K562 (cell line): ENCODE data around the gene TCP11. TPM values are rescaled to one million over a fixed set of nuclear protein-coding genes. Genes with fewer than 3 reads are reported as not detected.

Experiments used
- ATAC-seq: fragments of 200-7000 bp; cut with Tn5 transposase; 3 replicates; pipeline ENCODE4 v1.9.1; 2020; ENCODE audit warnings: moderate library complexity
- BruUV-seq: library from RNA; stranded (reverse); fragments of 400-500 nt; replicated peaks from 2 replicates; lab custom pipeline; 2021; lab: Mats Ljungman, UMichigan
- CTCF ChIA-PET: fragments of 300-600 bp; formaldehyde crosslinking; extraction: SDS; loops from one replicate; lab custom pipeline; 2021; ENCODE audit warnings: low intra/inter-chr PET ratio; lab: Yijun Ruan, JAX
- POLR2A ChIA-PET: fragments of 300-600, 350-650 bp; sonication (Branson Sonifier 250); formaldehyde crosslinking; extraction: SDS; loops from one replicate; lab custom pipeline; 2021; ENCODE audit warnings: antibody characterized with exemption, inconsistent platforms; lab: Yijun Ruan, JAX
- DNase-seq, 4 experiments: peaks; one replicate each; pipeline versions ENCODE4 v3.0.0 to v3.0.0-alpha.2; 2011 to 2018; ENCODE audit warnings: low spot score in 3 of 4, mixed read lengths in 3 of 4; ENCODE audit errors: extremely low read depth in 1 of 4
- FAIRE-seq: peaks from 2 replicates; lab custom pipeline; 2011; peaks lifted over from hg19 to GRCh38; lab: Jason Lieb, UNC
- H2AFZ ChIP-seq: 2 replicates; pipeline ENCODE4 v1.6.0; 2011; ENCODE audit warnings: low read depth, low read length, control low read depth, inconsistent platforms
- H3K27ac ChIP-seq: fragments of 200-600 bp; 3 replicates; pipeline ENCODE4 v1.8.0; 2011; ENCODE audit warnings: low read depth, mild to moderate bottlenecking, control low read depth, inconsistent platforms, low read length, moderate library complexity, mixed read lengths; ENCODE audit errors: extremely low read depth
- H3K27me3 ChIP-seq, 2 experiments: fragments of 300-600 bp in 1 of 2; 2 replicates in 1 of 2; 3 replicates in 1 of 2; pipeline versions ENCODE4 v1.6.0 to v1.8.0; 2011; ENCODE audit warnings: inconsistent platforms in 2 of 2, low read length in 2 of 2, mild to moderate bottlenecking in 1 of 2, mixed read lengths in 1 of 2, moderate library complexity in 1 of 2; ENCODE audit not compliant: control insufficient read depth in 2 of 2, insufficient read depth in 2 of 2
- H3K36me3 ChIP-seq: fragments of 300-600 bp; 3 replicates; pipeline ENCODE4 v1.8.0; 2011; ENCODE audit warnings: mild to moderate bottlenecking, low read length, inconsistent platforms; ENCODE audit not compliant: control insufficient read depth, insufficient read depth
- H3K4me1 ChIP-seq, 2 experiments: fragments of 200-600 bp in 1 of 2; replicated peaks in 1 of 2; 2 replicates in 1 of 2; 3 replicates in 1 of 2; pipeline versions ENCODE4 v1.5.1 to v1.8.0; 2011; ENCODE audit warnings: inconsistent platforms in 2 of 2, low read length in 2 of 2, mild to moderate bottlenecking in 1 of 2, mixed read lengths in 1 of 2, moderate library complexity in 1 of 2; ENCODE audit not compliant: control insufficient read depth in 2 of 2, insufficient read depth in 2 of 2
- H3K4me2 ChIP-seq: 2 replicates; pipeline ENCODE4 v1.6.1; 2011; ENCODE audit warnings: low read length, control low read depth, inconsistent platforms, mixed read lengths; ENCODE audit not compliant: insufficient read depth
- H3K4me3 ChIP-seq: fragments of 200-600 bp; sonication (generic), shearing (Covaris generic); 2 replicates; pipeline ENCODE4 v1.5.1; 2016; ENCODE audit warnings: control low read depth, inconsistent platforms
- H3K79me2 ChIP-seq: fragments of 200-600 bp; 3 replicates; pipeline ENCODE4 v1.8.0; 2011; ENCODE audit warnings: low read length, inconsistent platforms; ENCODE audit not compliant: control insufficient read depth, insufficient read depth
- H3K9ac ChIP-seq, 2 experiments: 2 replicates each; pipeline versions ENCODE4 v1.6.0 to v1.6.1; 2011; ENCODE audit warnings: low read depth in 2 of 2, low read length in 2 of 2, control low read depth in 1 of 2, inconsistent platforms in 1 of 2, mild to moderate bottlenecking in 1 of 2, mixed read lengths in 1 of 2; ENCODE audit not compliant: insufficient read depth in 1 of 2
- H3K9me1 ChIP-seq: one replicate; pipeline ENCODE4 v1.6.0; 2011; ENCODE audit warnings: inconsistent platforms, mild to moderate bottlenecking, low read length, moderate library complexity; ENCODE audit not compliant: control insufficient read depth, insufficient read depth
- H3K9me3 ChIP-seq: replicated peaks from 2 replicates; pipeline ENCODE4 v1.5.1; 2011; ENCODE audit warnings: low read depth, low read length, inconsistent platforms; ENCODE audit not compliant: control insufficient read depth, insufficient read depth
- H4K20me1 ChIP-seq: replicated peaks from 2 replicates; pipeline ENCODE4 v1.6.1; 2011; ENCODE audit warnings: low read length, inconsistent platforms, mixed read lengths; ENCODE audit not compliant: control insufficient read depth, insufficient read depth
- BRCA1 ChIP-seq, 2 experiments: fragments of 450-650 bp in 1 of 2; sonication (generic) in 1 of 2; formaldehyde crosslinking in 1 of 2; IDR thresholded peaks; 2 replicates each; pipeline versions ENCODE4 v1.5.0 to v1.6.1; 2017 to 2020; ENCODE audit warnings: mild to moderate bottlenecking in 1 of 2, missing genetic modification reagents in 1 of 2
- E2F3 ChIP-seq: fragments of 250-450 bp; sonication (Bioruptor Pico); IDR thresholded peaks from 2 replicates; pipeline ENCODE4 v1.4.0; 2020; ENCODE audit warnings: mild to moderate bottlenecking
- KAT2B ChIP-seq: IDR thresholded peaks from one replicate; pipeline ENCODE4 v1.6.1; 2012; ENCODE audit warnings: low read depth, mild to moderate bottlenecking, control low read depth, inconsistent platforms, low read length, moderate library complexity
- MAFF ChIP-seq: IDR thresholded peaks from 2 replicates; pipeline ENCODE4 v1.6.1; 2012; ENCODE audit warnings: low read length, improper control_type of control experiment
- MBD2 ChIP-seq: sonication (generic); IDR thresholded peaks from 2 replicates; pipeline ENCODE4 v1.6.1; 2016; ENCODE audit warnings: low read depth, borderline replicate concordance
- NFE2 ChIP-seq: IDR thresholded peaks from 2 replicates; pipeline ENCODE4 v1.6.1; 2014; ENCODE audit warnings: antibody characterized with exemption, low read depth
- NFXL1 ChIP-seq: fragments of 450-650 bp; formaldehyde crosslinking; IDR thresholded peaks from 2 replicates; pipeline ENCODE4 v1.4.0; 2021; ENCODE audit warnings: mild to moderate bottlenecking
- STAT5B ChIP-seq: fragments of 250-450 bp; sonication (Bioruptor Pico); IDR thresholded peaks from 2 replicates; pipeline ENCODE4 v1.8.0; 2021; ENCODE audit warnings: mild to moderate bottlenecking, inconsistent platforms
- ZNF561 ChIP-seq: fragments of 450-650 bp; formaldehyde crosslinking; conservative IDR thresholded peaks from 2 replicates; pipeline ENCODE4 v1.4.0; 2020; ENCODE audit warnings: mild to moderate bottlenecking, moderate library complexity
- WGBS: fragments of 100-300 bp; shearing (Covaris generic); methylation state at CpG from one replicate; pipeline ENCODE4 v1.1.6; 2016; ENCODE audit warnings: low coverage, mixed read lengths; ENCODE audit not compliant: insufficient coverage; ENCODE audit errors: missing lambda C conversion rate; 5-methylcytosine and 5-hydroxymethylcytosine counted together
- in situ Hi-C: fragments of 300-500 bp; cut with MboI; formaldehyde crosslinking; loops from 4 replicates; pipeline ENCODE4 v1.15.0; 2018; ENCODE audit warnings: inconsistent platforms, mixed read lengths
- intact Hi-C: fragments of 100-400 bp; cut with micrococcal nuclease; formaldehyde crosslinking; loops from 2 replicates; pipeline ENCODE4 v1.14.2; 2022
- polyA plus RNA-seq, 8 experiments: library from polyadenylated mRNA; depleted of rRNA in 4 of 8; stranded (reverse) in 5 of 8; unstranded in 3 of 8; fragments of >200 nt; fragmentation: Nextera tagmentation in 2 of 8; fragmentation: Illumina TruSeq in 1 of 8; extraction: Ambion mirVana in 2 of 8; extraction: Trizol in 1 of 8; gene quantifications; 2 replicates each; pipeline versions ENCODE4 v1.2.1 to v1.2.3, GENCODE V29; 2011 to 2014; ENCODE audit warnings: inconsistent platforms in 1 of 8, missing spikeins in 1 of 8
- total RNA-seq, 7 experiments: library from RNA; depleted of rRNA in 6 of 7; stranded (reverse); fragments of >200 nt in 6 of 7; fragmentation: Illumina TruSeq in 2 of 7; extraction: Trizol in 2 of 7; gene quantifications; 2 replicates each; pipeline versions ENCODE4 v1.2.1 to v1.2.3, GENCODE V29; 2011 to 2021; ENCODE audit warnings: low replicate concordance in 1 of 7
- TF ChIP-seq, protein P1 (sequence below): fragments of 450-650 bp; IDR thresholded peaks from 2 replicates; pipeline ENCODE4 v1.6.1; 2018; ENCODE audit warnings: mild to moderate bottlenecking, low read depth; ENCODE audit not compliant: partially characterized antibody
- TF ChIP-seq, protein P2 (sequence below), 2 experiments: fragments of 250-450 bp in 1 of 2; fragments of 450-650 bp in 1 of 2; sonication (Bioruptor Pico) in 1 of 2; IDR thresholded peaks; 2 replicates each; pipeline versions ENCODE4 v1.6.1 to v1.8.0; 2016 to 2021; ENCODE audit warnings: mild to moderate bottlenecking in 2 of 2, moderate library complexity in 2 of 2, missing compliant biosample characterization in 1 of 2, missing genetic modification characterization in 1 of 2
- TF ChIP-seq, protein P3 (sequence below): fragments of 250-450 bp; sonication (Bioruptor Pico); IDR thresholded peaks from 2 replicates; pipeline ENCODE4 v1.8.0; 2022; ENCODE audit warnings: moderate library complexity, mild to moderate bottlenecking, inconsistent platforms
- TF ChIP-seq, protein P4 (sequence below): sonication (generic); formaldehyde crosslinking; IDR thresholded peaks from 2 replicates; pipeline ENCODE4 v1.8.0; 2023; ENCODE audit warnings: missing genetic modification reagents, mild to moderate bottlenecking, borderline replicate concordance

TCP11 gene
- total and polyA plus RNA-seq, 9 of the 15 experiments (the other 6 are each of a cell fraction or from before 2014, with no cell fraction given), result not detected

DNA sequence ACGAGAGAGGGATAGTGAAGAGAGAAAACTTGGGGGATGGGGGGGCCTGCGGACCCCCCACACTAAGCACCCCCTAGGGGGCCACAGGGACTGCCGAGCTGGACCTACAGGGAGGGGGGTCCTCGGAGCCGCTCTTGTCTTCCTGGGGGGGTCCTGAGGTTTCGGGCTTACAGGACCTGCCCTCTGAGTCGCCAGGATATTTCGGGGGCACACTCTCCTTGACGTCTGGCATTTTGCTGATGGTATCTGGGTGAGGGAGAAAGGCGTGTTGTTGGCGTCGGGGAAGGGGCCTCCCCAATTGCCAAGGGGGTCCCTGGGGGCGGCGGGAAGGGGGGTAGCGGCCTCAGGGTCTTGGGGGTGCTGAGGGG, 516 bp downstream of the TCP11 start:
- Histone ChIP-seq H3K27ac (no peak overlapping the region), H3K27me3 (peaks cover 8 to 9% of the 10 kb centered on the region in 2 experiments), H4K20me1 (no peaks in the 10 kb centered on the region), H3K4me3 (no peak overlapping the region), H3K9me3 (no peaks in the 10 kb centered on the region), H2AFZ (no peak overlapping the region), H3K4me1 (peaks cover 0 to 13% of the 10 kb centered on the region in 2 experiments; a peak in 2 of 5 replicates), H3K4me2 (no peak overlapping the region), H3K9ac (0 out of 4 replicates have a peak overlapping the region, but pooled peaks of 1 of the 2 experiments have one; percentile 31), H3K36me3 (no peaks in the 10 kb centered on the region), H3K79me2 (no peaks in the 10 kb centered on the region), H3K9me1 (no peaks in the 10 kb centered on the region)
- BruUV-seq, result no TSS peak
- ChIA-PET CTCF (interaction anchor here (1.3 to 3.7 kb wide), 5 partner anchors 101 to 892 kb away, joined by 4 to 17 read pairs (median 7); partner anchors contain the start of gene SMIM29), POLR2A (interaction anchor here (0.6 to 1.2 kb wide), 3 partner anchors 9 to 1026 kb away, joined by 3 read pairs; no protein-coding TSS in a partner anchor)
- ATAC-seq (no peak), DNase-seq (no peak), FAIRE-seq (no peak)
- in situ Hi-C loops, result loop anchor here (25.0 kb wide), 1 partner anchor 678 kb away; the partner anchor contains the start of gene PACSIN1
- intact Hi-C loops, result loop anchor here (1.0 to 10.0 kb wide), 3 partner anchors 154 to 976 kb away; partner anchors contain the start of genes ANKS1A and TAF11
- WGBS, result 11% methylated on average over 5 of the region's 15 CpGs
- TF ChIP-seq MAFF, result no peak
- TF ChIP-seq, protein P1, sequence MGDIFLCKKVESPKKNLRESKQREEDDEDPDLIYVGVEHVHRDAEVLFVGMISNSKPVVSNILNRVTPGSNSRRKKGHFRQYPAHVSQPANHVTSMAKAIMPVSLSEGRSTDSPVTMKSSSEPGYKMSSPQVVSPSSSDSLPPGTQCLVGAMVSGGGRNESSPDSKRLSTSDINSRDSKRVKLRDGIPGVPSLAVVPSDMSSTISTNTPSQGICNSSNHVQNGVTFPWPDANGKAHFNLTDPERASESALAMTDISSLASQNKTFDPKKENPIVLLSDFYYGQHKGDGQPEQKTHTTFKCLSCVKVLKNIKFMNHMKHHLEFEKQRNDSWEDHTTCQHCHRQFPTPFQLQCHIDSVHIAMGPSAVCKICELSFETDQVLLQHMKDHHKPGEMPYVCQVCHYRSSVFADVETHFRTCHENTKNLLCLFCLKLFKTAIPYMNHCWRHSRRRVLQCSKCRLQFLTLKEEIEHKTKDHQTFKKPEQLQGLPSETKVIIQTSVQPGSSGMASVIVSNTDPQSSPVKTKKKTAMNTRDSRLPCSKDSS, result no peak
- TF ChIP-seq NFXL1 (CRISPR knock-in tag), result no peak
- TF ChIP-seq, protein P2, sequence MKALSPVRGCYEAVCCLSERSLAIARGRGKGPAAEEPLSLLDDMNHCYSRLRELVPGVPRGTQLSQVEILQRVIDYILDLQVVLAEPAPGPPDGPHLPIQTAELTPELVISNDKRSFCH (CRISPR knock-in tag; IDR thresholded peaks at IDR 0.05), result no peak
- TF ChIP-seq, protein P2 (tag; IDR thresholded peaks at IDR 0.05), result no peak
- TF ChIP-seq MBD2, result no peak
- TF ChIP-seq, protein P3, sequence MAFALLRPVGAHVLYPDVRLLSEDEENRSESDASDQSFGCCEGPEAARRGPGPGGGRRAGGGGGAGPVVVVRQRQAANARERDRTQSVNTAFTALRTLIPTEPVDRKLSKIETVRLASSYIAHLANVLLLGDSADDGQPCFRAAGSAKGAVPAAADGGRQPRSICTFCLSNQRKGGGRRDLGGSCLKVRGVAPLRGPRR (CRISPR knock-in tag), result no peak
- no peak for TF ChIP-seq ZNF561 (CRISPR knock-in tag)
- TF ChIP-seq STAT5B (CRISPR knock-in tag), result no peak
- no peak for TF ChIP-seq NFE2
- TF ChIP-seq E2F3 (CRISPR knock-in tag), result no peak
- TF ChIP-seq, protein P4, sequence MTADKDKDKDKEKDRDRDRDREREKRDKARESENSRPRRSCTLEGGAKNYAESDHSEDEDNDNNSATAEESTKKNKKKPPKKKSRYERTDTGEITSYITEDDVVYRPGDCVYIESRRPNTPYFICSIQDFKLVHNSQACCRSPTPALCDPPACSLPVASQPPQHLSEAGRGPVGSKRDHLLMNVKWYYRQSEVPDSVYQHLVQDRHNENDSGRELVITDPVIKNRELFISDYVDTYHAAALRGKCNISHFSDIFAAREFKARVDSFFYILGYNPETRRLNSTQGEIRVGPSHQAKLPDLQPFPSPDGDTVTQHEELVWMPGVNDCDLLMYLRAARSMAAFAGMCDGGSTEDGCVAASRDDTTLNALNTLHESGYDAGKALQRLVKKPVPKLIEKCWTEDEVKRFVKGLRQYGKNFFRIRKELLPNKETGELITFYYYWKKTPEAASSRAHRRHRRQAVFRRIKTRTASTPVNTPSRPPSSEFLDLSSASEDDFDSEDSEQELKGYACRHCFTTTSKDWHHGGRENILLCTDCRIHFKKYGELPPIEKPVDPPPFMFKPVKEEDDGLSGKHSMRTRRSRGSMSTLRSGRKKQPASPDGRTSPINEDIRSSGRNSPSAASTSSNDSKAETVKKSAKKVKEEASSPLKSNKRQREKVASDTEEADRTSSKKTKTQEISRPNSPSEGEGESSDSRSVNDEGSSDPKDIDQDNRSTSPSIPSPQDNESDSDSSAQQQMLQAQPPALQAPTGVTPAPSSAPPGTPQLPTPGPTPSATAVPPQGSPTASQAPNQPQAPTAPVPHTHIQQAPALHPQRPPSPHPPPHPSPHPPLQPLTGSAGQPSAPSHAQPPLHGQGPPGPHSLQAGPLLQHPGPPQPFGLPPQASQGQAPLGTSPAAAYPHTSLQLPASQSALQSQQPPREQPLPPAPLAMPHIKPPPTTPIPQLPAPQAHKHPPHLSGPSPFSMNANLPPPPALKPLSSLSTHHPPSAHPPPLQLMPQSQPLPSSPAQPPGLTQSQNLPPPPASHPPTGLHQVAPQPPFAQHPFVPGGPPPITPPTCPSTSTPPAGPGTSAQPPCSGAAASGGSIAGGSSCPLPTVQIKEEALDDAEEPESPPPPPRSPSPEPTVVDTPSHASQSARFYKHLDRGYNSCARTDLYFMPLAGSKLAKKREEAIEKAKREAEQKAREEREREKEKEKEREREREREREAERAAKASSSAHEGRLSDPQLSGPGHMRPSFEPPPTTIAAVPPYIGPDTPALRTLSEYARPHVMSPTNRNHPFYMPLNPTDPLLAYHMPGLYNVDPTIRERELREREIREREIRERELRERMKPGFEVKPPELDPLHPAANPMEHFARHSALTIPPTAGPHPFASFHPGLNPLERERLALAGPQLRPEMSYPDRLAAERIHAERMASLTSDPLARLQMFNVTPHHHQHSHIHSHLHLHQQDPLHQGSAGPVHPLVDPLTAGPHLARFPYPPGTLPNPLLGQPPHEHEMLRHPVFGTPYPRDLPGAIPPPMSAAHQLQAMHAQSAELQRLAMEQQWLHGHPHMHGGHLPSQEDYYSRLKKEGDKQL, result no peak
- no peak for TF ChIP-seq BRCA1 (IDR thresholded peaks at IDR 0.05)
- TF ChIP-seq BRCA1 (CRISPR knock-in tag; IDR thresholded peaks at IDR 0.05), result no peak
- no peak for TF ChIP-seq KAT2B
